MV-4-11 (cell line): Measurements from ENCODE around the gene TPX2.

Source experiments
- DNase-seq: peaks from one replicate; lab custom pipeline; 2025; lab: John Stamatoyannopoulos, UW

The TPX2 gene, protein sequence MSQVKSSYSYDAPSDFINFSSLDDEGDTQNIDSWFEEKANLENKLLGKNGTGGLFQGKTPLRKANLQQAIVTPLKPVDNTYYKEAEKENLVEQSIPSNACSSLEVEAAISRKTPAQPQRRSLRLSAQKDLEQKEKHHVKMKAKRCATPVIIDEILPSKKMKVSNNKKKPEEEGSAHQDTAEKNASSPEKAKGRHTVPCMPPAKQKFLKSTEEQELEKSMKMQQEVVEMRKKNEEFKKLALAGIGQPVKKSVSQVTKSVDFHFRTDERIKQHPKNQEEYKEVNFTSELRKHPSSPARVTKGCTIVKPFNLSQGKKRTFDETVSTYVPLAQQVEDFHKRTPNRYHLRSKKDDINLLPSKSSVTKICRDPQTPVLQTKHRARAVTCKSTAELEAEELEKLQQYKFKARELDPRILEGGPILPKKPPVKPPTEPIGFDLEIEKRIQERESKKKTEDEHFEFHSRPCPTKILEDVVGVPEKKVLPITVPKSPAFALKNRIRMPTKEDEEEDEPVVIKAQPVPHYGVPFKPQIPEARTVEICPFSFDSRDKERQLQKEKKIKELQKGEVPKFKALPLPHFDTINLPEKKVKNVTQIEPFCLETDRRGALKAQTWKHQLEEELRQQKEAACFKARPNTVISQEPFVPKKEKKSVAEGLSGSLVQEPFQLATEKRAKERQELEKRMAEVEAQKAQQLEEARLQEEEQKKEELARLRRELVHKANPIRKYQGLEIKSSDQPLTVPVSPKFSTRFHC

DNA sequence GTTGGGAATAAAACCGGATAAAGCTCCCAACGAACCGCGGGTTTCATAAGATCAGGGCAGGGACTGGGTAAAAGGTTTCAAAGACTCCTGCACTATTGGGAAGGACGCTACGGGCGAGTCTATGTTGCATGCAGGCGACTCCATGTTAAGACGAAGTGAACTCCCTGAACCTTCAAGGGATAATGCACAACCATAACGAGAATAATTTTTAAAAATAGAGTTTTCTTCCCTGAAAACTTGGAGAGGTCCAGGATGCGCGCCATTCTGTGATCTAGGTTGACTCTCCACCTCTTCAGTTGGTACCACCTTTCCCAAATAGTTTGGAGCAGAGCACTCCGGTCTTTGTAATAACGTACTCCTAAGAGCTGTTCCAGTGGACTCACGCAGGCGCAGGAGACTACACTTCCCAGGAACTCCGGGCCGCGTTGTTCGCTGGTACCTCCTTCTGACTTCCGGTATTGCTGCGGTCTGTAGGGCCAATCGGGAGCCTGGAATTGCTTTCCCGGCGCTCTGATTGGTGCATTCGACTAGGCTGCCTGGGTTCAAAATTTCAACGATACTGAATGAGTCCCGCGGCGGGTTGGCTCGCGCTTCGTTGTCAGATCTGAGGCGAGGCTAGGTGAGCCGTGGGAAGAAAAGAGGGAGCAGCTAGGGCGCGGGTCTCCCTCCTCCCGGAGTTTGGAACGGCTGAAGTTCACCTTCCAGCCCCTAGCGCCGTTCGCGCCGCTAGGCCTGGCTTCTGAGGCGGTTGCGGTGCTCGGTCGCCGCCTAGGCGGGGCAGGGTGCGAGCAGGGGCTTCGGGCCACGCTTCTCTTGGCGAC, at the start of gene TPX2:
Gene TPX2, plus strand, starts transcription at position 562 of the 821 bp plus-strand sequence. CDS start 18,187 bp downstream, outside the sequence.
- DNase-seq, result peak; percentile 98

DNA sequence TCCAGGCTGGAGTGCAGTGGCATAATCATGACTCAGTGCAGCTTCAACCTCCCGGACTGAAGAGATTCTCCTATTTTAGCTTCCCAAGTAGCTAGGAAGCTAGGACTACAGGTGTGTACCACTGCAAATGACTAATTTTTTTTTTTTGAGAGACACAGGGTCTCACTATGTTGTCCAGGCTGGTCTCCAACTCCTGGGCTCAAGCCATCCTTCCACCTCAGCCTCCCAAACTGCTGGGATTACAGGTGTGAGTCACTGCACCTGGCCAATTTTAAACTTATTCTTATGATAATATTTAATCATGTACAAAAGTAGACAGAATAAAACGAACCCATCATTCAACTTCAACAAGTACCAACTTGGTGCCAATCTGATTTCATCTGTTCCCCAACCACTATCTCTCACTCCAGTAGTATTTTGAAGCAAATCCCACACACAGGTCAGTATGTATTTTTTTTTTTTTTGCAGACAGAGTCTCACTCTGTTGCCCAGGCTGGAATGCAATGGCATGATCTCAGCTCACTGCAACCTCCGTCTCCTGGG, 48.9 kb upstream of the TPX2 start:
- DNase-seq, result no peak

DNA sequence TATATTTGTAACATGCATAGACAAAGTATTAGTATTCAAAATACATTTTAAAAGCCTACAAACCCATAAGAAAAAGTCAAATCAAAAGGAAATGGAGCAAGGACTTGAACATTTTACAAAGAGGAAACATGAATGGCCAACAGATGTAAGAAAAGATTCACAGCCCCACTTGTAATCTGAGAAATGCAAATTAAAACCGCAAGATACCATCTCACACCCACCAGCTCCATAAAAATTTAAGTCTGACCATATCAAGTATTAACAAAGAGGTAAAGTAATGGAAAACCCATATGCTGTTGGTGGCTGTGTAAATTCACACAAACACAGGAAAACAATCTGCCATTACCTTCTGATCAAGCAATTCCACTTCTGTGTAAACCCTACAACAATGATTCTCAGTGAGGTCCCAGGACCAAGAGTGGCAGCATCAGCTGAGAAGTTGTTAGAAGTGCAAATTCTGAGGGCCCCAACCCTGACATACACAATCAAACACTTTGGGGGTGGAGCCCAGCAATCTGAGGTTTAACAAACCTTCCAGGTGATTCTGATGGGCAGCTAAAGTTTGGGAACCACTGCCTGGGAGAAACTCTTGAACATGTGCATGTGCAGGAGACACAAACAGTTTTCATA, 47.3 kb upstream of the TPX2 start:
- no peak for DNase-seq

DNA sequence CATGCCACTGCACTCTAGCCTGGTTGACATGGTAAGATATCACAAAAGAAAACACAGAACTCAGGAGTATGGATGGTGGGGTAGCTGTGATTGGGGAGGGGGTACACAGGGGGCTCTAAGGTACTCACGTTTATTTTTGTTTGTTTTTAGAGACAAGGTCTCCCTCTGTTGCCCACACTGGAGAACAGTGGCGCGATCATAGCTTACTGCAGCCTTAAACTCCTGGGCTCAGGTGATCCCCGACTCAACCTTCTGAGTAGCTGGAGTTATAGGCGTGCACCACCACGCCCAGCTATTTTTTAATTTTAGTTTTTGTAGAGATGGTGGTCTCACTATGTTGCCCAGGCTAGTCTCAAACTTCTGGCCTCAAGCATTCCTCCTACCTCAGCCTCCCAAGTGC, 45.7 kb upstream of the TPX2 start:
- no peak for DNase-seq

DNA sequence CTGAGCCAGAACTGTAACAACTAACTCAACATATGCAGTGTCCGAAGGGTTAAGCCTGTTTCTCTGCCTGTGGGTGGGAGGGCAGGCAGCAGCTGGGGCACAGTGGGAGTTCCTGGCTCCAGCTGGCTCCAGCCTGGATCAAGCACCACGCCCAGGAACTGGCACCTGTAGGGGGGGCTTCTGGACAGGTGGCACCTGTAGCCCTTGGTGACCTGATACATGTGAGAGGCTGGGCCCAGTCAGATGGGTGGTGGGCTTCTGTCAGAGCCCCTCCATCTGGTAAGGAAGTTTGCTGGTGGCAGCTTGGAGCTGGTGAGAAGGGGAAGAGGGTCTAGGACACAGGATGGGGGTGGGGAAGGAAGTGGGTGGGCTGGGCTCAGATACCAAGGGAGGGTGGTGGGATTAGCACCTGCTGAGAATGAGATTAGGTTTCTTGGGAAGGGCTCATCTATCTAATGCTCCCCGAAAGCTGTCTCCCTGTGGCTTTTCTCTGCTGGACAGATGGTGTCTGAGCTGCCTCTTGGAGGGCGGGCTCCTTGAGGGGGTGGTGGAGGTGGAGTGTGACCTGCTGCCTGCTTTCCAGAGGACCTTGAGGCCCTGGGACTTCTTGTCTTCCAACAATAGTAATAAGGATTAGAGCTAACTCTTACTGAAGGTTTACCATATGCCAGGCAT, 45.0 kb upstream of the TPX2 start:
- DNase-seq, result no peak

DNA sequence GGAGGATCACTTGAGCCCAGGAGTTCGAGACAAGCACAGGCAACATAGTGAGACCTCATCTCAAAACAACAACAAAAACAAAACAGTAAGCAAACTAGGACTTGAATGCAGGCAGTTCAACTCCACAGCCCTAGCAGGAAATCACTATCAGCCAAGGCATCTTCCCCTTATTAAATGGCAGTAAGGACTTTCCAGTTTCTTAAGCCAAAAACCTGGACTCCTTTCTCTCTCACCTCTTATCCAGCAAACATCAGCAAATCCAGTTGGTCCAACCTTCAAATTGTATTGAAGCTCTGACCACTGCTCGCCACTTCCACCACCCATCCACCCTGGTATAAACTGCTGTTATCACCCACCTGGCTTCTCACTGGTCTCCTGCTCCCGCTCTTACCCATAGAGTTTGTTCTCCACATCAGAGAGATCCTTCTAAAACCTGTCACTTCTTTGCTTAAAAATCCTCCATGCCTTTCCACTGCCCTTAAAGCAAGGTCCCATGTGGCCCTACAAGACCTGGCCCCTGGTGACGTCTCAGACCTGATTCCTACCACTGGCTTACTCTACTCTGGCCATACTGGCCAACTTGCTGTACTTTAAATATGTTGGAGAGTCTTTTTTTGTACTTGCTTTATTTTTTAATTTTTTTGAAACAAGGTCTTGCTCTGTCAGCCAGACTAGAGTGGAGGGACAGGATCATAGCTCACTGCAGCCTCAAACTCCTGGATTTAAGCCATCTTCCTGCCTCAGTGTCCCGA, 44.1 kb upstream of the TPX2 start:
- no peak for DNase-seq

DNA sequence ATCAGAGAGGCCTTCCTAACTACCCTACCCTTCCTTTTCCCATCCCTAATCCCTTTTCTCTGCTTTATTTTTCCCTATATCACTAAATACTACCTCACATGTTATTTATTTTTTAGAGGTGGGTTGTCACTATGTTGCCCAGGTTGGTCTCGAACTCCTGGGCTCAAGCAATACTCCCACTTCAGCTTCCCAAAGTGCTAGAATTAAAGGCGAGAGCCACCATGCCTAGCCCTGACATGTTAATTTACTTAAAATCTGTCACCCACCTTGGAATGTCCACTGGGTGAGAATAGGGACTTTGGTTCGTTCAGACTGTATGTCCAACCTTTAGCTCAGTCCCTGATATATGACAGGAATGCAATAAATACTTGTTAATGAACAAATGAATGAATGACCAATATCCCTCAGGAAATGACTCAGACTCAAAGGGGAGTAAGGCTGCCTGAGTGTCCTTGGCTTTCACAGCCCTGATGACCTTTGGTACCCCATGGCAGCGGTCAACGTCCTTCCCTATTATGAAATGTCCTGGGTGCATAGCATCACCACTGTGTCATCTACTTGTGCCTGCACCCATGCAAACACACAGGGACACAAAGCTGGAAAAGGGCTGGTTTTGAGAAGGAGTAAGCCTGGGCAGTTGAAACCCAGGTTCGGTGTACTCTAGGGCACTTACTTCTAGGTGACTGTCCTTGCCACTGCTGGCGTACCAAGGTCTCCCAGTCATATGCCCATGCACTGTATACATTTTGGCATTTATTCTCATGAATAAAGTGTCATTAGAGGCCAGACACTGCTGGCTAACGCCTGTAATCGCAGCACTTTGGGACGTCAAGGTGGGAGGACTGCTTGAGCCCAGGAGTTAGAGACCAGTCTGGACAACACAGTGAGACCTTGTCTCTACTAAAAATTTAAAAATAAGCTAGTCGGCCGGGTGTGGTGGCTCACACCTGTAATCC, 43.0 kb upstream of the TPX2 start:
- DNase-seq, result no peak

DNA sequence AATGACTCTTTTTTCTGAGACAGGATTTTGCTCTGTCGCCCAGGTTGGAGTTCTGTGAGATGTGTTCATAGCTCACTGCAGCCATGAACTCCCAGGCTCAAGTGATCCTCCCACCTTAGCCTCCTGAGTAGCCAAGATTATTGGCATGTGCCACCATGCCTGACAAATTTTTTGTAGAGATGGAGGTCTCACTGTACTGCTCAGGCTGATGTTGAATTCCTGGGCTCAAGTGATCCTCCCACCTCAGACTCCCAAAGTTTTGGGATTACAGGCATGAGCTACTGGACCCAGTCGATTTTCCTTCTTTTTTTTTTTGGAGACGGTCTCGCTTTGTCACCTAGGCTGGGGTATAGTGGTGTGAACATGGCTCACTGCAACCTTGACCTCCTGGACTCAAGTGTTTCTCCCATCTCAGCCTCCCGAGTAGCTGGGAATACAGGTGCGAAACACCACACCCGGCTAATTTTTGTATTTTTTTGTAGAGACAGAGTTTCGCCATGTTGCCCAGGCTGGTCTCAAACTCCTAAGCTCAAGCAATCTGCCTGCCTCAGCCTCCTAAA, 40.8 kb upstream of the TPX2 start:
- DNase-seq, result no peak

DNA sequence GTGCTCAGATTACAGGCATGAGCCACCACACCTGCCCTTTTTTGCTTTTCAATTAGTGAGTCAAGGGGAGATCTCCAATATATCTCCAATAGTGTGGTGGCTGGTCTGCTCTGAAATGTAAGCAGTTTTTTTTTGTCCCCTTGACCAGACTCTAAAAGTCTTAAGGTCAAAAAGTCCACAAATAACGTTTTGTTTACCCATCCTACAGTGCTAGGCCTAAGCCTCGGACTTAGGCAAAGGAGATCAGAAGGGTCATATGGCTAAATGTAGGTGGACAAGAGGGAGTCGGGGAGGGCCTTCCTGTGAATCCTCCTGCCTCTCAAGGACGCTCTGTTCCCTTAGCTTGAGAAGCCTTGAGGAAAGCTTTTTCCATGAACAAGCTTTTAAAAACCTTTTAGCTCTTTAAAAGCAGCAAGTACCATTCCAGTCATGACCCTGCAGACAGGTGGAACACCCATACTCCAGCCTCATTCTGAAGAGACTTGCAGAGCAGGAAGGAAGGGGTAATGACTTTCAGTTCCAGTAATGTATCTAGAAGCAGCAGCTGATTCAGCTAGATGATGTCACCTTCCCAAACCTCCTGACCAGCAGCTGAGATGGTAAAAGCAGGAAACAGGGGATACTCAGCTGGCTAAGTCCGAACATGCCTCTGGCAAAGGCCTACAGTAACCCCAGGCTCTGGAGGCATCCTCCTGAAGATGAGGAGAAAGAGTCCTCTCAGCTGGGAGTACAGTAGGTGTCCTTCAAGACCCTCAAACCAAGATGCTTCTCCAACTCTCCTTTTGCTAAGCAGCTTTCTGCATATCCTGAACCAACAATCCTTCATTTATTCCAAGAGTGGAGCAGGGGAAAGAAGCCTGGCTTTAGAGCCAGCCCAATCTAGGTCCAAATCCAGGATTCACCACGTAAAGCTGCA, 40.0 kb upstream of the TPX2 start:
- peak; percentile 87 for DNase-seq

DNA sequence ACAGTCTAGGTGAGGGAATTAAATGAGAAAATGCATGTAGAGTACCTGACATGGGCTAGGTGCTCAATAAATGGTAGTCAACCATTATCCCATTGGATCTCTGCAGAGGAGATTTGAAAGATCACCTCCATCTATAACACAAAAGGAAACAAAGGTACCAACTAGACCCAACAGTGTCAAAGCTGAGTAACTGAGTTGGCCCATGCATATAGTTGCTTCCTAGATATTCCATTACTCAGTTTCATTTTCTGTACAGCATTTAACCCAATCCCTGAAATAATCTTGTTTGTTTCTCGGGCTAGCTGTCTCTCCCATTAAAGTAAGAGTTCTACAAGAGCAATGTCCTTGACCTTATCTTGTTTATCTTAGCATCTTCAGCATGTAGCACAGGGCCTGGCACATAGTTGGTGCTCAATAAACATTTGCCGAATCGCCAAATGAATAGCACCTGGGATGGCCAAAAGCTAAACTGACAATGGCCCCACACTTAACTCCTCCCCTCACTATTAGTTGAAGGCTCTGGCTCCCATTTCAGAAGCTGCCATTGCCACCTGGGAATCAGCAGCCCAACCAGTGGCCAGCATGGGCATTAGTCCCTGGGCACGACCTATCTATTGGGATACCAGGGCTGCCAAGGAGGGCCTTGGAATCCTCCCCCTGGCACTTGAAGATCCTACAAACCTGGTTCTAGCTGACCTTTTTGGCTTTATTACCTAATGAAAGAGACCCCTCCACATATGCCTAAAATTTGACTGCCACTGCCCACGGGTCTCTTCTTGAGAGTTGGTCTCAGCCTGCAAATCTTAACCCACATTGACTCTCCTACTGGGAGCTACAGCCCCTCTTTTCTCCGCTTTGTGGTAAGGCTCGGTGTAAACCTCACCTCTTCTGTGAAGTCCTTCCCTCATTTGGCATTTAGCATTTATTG, 39.0 kb upstream of the TPX2 start:
- no peak for DNase-seq

DNA sequence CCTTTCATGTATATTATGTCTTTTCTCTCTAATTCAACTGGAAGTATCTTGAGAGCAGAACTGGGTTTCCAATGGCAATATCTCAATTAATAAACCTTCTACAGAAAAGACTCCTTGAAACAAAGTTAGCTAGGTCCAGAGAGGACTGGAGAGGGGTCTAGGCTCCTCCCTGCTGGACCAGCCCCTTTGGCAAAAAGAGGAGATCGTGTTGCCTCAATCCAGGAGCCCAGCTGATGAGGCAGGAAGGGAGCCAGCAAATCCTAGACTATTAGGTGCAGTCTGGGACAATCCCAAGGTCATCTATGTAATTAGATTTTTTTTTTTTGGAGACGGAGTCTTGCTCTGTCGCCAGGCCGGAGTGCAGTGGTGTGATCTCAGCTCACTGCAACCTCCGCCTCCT, 38.3 kb upstream of the TPX2 start:
- no peak for DNase-seq

DNA sequence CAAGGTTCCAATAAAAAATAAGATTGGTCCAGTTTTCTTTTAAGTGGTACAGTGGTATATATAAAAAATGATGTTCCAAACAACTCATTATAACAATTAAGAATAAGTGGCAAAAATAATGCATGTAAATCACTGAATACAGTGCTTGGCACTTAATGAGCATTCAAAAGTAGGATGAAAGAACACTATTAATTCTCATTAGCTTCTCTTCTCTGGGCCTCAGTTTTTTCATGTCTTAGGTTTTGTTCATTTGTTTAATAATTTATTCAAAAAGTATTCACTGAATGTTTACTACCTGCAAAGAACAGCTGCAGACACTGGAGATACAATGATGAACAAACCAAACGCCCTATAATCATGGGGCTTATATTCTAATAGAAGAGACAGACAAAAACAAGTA, 37.5 kb upstream of the TPX2 start:
- no peak for DNase-seq

DNA sequence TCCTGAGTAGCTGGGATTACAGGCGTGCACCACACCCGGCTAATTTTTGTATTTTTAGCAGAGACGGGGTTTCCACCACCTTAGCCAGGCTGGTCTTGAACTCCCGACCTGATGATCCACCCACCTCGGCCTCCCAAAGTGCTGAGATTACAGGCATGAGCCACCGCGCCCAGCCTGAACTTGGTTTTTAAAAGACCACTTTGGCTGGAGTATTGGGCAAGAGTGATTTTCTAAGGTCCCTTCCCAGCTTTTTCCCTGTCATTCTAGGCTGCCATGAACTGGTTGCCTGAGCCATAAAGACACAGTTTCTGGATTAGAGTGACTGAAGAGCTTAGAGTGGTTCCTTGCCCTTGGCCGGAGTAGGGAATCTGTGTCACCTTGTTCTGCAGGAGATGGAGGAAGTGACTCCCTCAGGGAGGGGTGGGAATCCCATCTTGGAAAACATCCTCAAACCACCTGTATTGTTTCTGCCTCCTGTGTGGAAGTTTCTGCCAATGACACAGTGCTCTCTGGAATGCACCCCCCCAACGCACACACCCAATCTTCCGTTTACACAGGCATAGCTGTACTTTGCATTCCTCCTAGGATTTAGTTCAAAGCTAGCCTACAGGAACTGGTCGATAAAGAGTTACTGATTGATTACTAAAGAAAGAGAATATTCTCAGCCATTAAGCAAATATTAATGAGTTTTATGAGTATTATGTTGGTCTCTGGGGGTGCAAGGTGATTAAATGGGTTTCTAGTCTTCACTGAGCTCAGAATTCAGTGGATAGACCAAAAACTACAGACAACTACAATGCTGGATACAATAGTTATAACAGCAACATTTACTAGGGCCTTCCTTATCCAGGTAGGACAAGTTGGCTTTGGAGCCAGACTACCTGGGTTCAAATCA, 34.6 kb upstream of the TPX2 start:
- DNase-seq, result no peak

DNA sequence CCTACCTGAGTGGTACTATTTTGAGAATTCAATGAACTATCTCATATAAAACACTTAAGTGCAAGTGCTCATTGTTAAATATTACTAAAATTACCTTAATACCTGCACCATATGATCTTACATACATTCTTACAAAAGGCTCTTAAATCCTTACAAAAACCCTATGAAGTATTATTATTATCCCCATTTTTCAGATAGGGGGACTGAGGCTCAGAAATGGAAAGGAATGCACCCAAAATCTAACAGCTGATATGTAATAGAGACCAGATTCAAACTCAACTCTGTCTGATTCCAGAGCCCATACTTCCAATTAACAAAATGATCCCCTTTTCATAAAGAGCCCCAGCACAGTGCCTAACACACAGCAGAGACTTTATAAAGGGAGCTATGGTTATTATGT, 33.9 kb upstream of the TPX2 start:
- DNase-seq, result no peak
